Mesendoderm (in vitro differentiated cells): ENCODE results near the gene KLHL5.

ENCODE experiments used
- DNase-seq: peaks from one replicate; pipeline ENCODE4 v3.0.0; 2013
- H2AK5ac ChIP-seq: 2 replicates; pipeline ENCODE4 v1.6.1; 2013; ENCODE audit warnings: low read length, inconsistent platforms
- H2BK120ac ChIP-seq: 2 replicates; pipeline ENCODE4 v1.6.1; 2013; ENCODE audit warnings: low read depth, mild to moderate bottlenecking, low read length, moderate library complexity, mixed read lengths
- H2BK15ac ChIP-seq: replicated peaks from 2 replicates; pipeline ENCODE4 v1.6.1; 2013; ENCODE audit warnings: low read depth, mild to moderate bottlenecking, moderate library complexity
- H2BK5ac ChIP-seq: 2 replicates; pipeline ENCODE4 v1.6.1; 2013; ENCODE audit warnings: low read length, inconsistent platforms
- H3K18ac ChIP-seq: 2 replicates; pipeline ENCODE4 v1.6.1; 2013; ENCODE audit warnings: mild to moderate bottlenecking, low read length, mixed read lengths
- H3K23ac ChIP-seq: one replicate; pipeline ENCODE4 v1.6.1; 2013; ENCODE audit warnings: low read length
- H3K27ac ChIP-seq: 2 replicates; pipeline ENCODE4 v1.5.1; 2013; ENCODE audit warnings: low read depth, mild to moderate bottlenecking, inconsistent platforms, low read length, moderate library complexity
- H3K27me3 ChIP-seq: 2 replicates; pipeline ENCODE4 v1.6.1; 2013; ENCODE audit warnings: low read length, control low read depth, mild to moderate bottlenecking, inconsistent platforms; ENCODE audit not compliant: insufficient read depth, poor library complexity
- H3K36me3 ChIP-seq: 2 replicates; pipeline ENCODE4 v1.6.1; 2013; ENCODE audit warnings: low read length, inconsistent platforms; ENCODE audit not compliant: control insufficient read depth, insufficient read depth
- H3K4ac ChIP-seq: one replicate; pipeline ENCODE4 v1.6.1; 2013; ENCODE audit warnings: low read depth, mild to moderate bottlenecking, low read length, moderate library complexity
- H3K4me1 ChIP-seq: 2 replicates; pipeline ENCODE4 v1.6.1; 2013; ENCODE audit warnings: low read depth, low read length, inconsistent platforms; ENCODE audit not compliant: control insufficient read depth
- H3K4me2 ChIP-seq: 2 replicates; pipeline ENCODE4 v1.6.1; 2013; ENCODE audit warnings: low read length
- H3K4me3 ChIP-seq: 2 replicates; pipeline ENCODE4 v1.5.1; 2013; ENCODE audit warnings: mild to moderate bottlenecking, low read length
- H3K56ac ChIP-seq: one replicate; pipeline ENCODE4 v1.6.1; 2013; ENCODE audit warnings: low read length
- H3K79me1 ChIP-seq: 2 replicates; pipeline ENCODE4 v1.6.1; 2013; ENCODE audit warnings: low read length, inconsistent platforms
- H3K79me2 ChIP-seq: 2 replicates; pipeline ENCODE4 v1.6.1; 2013; ENCODE audit warnings: mild to moderate bottlenecking, low read length; ENCODE audit not compliant: control insufficient read depth, insufficient read depth
- H3K9ac ChIP-seq: 2 replicates; pipeline ENCODE4 v1.6.1; 2013; ENCODE audit warnings: low read length, inconsistent platforms
- H4K5ac ChIP-seq: one replicate; pipeline ENCODE4 v1.6.1; 2013; ENCODE audit warnings: low read length
- H4K8ac ChIP-seq: one replicate; pipeline ENCODE4 v1.6.1; 2013; ENCODE audit warnings: low read depth, mild to moderate bottlenecking, control low read depth, low read length, moderate library complexity
- WGBS: extraction: QIAGEN DNeasy Blood & Tissue Kit; methylation state at CpG from one replicate; pipeline ENCODE4 v1.1.7; 2013; ENCODE audit warnings: low lambda C conversion rate, missing lambda C conversion rate; ENCODE audit not compliant: insufficient coverage; ENCODE audit errors: extremely low coverage; 5-methylcytosine and 5-hydroxymethylcytosine counted together

Gene KLHL5

DNA sequence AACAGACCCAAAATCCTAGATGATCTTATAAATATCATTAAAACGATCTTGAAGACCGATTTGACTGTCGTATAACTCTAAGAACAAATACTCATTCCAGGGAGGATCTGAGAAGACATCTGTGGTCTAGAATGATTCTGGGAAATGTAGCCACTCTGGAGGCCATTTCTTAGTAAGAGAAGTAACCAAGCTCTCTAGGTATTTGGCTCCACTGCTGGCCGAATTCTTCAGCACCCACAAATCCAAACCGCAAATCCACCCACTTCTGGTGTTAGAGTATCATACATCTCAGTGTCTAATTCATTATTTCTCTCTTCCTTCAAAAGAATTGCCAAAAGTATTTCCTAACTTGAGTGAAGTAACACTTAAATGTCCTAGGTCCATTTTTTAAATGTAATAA lies 23.9 kb downstream of the KLHL5 start:
- no peak overlapping the region for H3K56ac ChIP-seq
- no peaks in the 10 kb centered on the region for H3K27me3 ChIP-seq
- H2BK120ac ChIP-seq: no peak overlapping the region
- H2BK15ac ChIP-seq: no peak overlapping the region
- no CpG with 5 or more reads among the region's 5 CpGs for WGBS
- H3K9ac ChIP-seq: no peak overlapping the region
- H3K27ac ChIP-seq: no peak overlapping the region
- no peak overlapping the region for H3K4ac ChIP-seq
- no peaks in the 10 kb centered on the region for H3K36me3 ChIP-seq
- H3K23ac ChIP-seq: no peak overlapping the region
- no peak overlapping the region for H2AK5ac ChIP-seq
- H3K79me1 ChIP-seq: no peaks in the 10 kb centered on the region
- no peak overlapping the region for H4K8ac ChIP-seq
- H3K4me3 ChIP-seq: no peak overlapping the region
- no peak overlapping the region for H3K18ac ChIP-seq
- H2BK5ac ChIP-seq: no peak overlapping the region
- no peaks in the 10 kb centered on the region for H3K79me2 ChIP-seq
- H3K4me2 ChIP-seq: no peak overlapping the region
- H4K5ac ChIP-seq: no peak overlapping the region
- H3K4me1 ChIP-seq: no peaks in the 10 kb centered on the region
- no peak for DNase-seq

DNA sequence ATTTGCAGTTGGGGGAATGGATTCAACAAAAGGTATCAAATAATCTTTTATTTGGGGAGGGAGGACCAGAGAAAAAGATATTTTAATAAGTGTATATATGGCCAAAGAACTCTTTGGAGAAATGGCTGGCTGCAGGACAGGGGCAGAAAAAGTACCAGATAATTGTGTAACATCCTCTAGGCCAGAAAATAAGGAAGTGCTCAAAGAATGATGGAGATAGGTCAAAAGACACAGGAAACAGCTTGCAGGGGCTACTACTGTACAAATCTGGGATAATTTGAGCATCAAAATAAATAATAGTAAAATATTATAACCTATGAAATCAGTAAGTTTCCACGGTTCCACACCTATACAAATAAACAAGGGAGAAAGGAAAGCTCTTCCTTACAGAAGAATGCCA lies 34.8 kb downstream of the KLHL5 start:
- H4K5ac ChIP-seq: no peak overlapping the region
- H2BK15ac ChIP-seq: no peak overlapping the region
- no peak for DNase-seq
- H3K79me1 ChIP-seq: no peaks in the 10 kb centered on the region
- H2AK5ac ChIP-seq: no peak overlapping the region
- no peak overlapping the region for H3K9ac ChIP-seq
- no peak overlapping the region for H3K56ac ChIP-seq
- H3K27ac ChIP-seq: no peak overlapping the region
- H3K27me3 ChIP-seq: no peaks in the 10 kb centered on the region
- H3K18ac ChIP-seq: no peak overlapping the region
- no peak overlapping the region for H3K23ac ChIP-seq
- H3K4ac ChIP-seq: no peak overlapping the region
- H3K4me3 ChIP-seq: no peak overlapping the region
- no peaks in the 10 kb centered on the region for H3K4me1 ChIP-seq
- no peaks in the 10 kb centered on the region for H3K79me2 ChIP-seq
- no peak overlapping the region for H4K8ac ChIP-seq
- no peak overlapping the region for H2BK120ac ChIP-seq
- WGBS: no CpG with 5 or more reads among the region's 1 CpG
- H2BK5ac ChIP-seq: no peak overlapping the region
- no peaks in the 10 kb centered on the region for H3K36me3 ChIP-seq
- no peak overlapping the region for H3K4me2 ChIP-seq

DNA sequence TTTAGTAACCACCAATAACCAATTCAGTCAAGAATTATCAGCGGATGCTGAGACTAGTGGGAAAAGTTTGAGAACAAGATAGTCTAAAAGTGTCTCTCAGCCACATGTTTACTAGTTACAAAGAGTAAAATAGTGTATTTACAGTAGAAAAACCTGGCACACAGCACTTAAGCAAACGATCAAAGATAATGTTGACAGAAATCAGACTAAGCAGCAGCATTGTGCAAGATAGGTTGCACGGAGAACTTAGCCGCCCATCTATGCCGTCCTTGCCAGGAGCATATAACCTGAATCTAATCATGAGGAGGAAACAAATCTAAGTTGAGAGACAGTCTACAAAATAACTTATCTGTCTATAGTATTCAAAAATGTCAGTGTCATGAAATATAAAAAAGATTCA lies 35.3 kb downstream of the KLHL5 start:
- no peak overlapping the region for H3K23ac ChIP-seq
- H3K9ac ChIP-seq: no peak overlapping the region
- no peak overlapping the region for H2BK120ac ChIP-seq
- H2BK15ac ChIP-seq: no peak overlapping the region
- no peak for DNase-seq
- H4K5ac ChIP-seq: no peak overlapping the region
- no peak overlapping the region for H3K4ac ChIP-seq
- H2BK5ac ChIP-seq: no peak overlapping the region
- WGBS: no CpG with 5 or more reads among the region's 5 CpGs
- no peaks in the 10 kb centered on the region for H3K79me1 ChIP-seq
- H3K4me2 ChIP-seq: no peak overlapping the region
- no peaks in the 10 kb centered on the region for H3K4me1 ChIP-seq
- H3K79me2 ChIP-seq: no peaks in the 10 kb centered on the region
- H3K18ac ChIP-seq: no peak overlapping the region
- H3K56ac ChIP-seq: no peak overlapping the region
- H3K4me3 ChIP-seq: no peak overlapping the region
- no peaks in the 10 kb centered on the region for H3K36me3 ChIP-seq
- no peak overlapping the region for H3K27ac ChIP-seq
- no peak overlapping the region for H4K8ac ChIP-seq
- H3K27me3 ChIP-seq: no peaks in the 10 kb centered on the region
- no peak overlapping the region for H2AK5ac ChIP-seq

DNA sequence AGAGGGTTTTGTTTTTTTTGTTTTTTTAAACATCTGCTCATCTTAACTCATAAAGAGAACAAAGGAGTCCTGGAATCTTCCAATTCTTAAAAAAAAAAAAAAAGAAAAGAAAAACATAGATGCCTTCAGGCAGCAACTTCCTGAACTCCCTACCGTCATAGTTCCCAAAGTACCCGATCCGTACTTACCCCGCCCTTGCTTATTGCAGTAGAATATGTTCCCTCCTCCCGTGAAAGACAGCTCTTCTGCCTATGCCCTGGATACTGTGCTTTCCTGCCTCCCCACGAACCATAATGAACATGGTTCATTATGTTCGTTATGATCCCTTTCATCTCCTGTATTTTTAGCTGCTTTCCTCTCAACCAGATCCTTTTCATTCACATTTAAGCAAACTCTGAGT lies 40.3 kb downstream of the KLHL5 start:
- Histone ChIP-seq H3K23ac (no peak overlapping the region), H4K5ac (no peak overlapping the region), H3K9ac (no peak overlapping the region), H2BK120ac (no peak overlapping the region), H3K4me1 (no peaks in the 10 kb centered on the region), H2BK15ac (no peak overlapping the region), H2BK5ac (no peak overlapping the region), H3K27me3 (no peaks in the 10 kb centered on the region), H3K79me1 (no peaks in the 10 kb centered on the region), H3K4me3 (no peak overlapping the region), H3K4ac (no peak overlapping the region), H2AK5ac (no peak overlapping the region), H3K79me2 (no peaks in the 10 kb centered on the region), H3K4me2 (no peak overlapping the region), H3K56ac (no peak overlapping the region), H4K8ac (no peak overlapping the region), H3K27ac (no peak overlapping the region), H3K36me3 (no peaks in the 10 kb centered on the region), H3K18ac (no peak overlapping the region)
- no CpG with 5 or more reads among the region's 7 CpGs for WGBS
- no peak for DNase-seq

DNA sequence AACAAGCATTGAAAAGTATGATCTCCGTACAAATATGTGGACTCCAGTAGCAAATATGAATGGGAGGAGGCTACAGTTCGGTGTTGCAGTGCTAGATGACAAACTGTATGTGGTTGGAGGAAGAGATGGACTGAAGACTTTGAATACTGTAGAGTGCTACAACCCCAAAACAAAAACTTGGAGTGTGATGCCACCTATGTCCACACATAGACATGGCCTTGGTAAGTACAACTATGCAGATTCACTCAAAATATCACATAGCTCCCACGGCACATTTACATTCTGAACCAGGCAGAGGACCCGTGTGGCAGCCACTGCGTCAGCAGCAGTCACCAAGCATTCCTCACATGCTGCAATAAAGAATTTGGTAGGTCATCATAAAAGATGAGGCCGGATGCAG lies 41.3 kb downstream of the KLHL5 start:
- WGBS: no CpG with 5 or more reads among the region's 6 CpGs
- no peaks in the 10 kb centered on the region for H3K36me3 ChIP-seq

DNA sequence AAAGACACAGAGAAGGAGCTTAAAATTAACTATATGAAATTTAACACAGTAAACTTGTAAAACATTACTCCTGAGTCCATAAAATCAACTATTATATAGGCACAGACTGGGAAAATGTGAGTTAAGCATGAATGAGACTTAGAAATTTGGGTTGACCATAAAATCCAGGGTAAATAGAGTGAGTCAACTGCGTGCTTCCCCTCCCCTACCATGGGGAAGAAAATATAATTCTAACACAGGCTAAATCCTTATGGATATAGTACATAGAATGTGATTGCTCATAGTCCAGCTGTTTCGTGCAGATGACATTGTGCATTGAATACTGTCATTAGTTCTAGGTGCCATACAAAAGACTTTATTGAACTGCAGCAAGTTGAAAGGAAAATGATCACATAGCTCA lies 42.2 kb downstream of the KLHL5 start:
- Histone ChIP-seq H3K4me2 (no peak overlapping the region), H3K4me1 (no peaks in the 10 kb centered on the region), H4K5ac (no peak overlapping the region), H3K4ac (no peak overlapping the region), H3K56ac (no peak overlapping the region), H3K18ac (no peak overlapping the region), H3K27me3 (no peaks in the 10 kb centered on the region), H3K79me2 (no peaks in the 10 kb centered on the region), H3K4me3 (no peak overlapping the region), H4K8ac (no peak overlapping the region), H2AK5ac (no peak overlapping the region), H2BK120ac (no peak overlapping the region), H2BK15ac (no peak overlapping the region), H2BK5ac (no peak overlapping the region), H3K79me1 (no peaks in the 10 kb centered on the region), H3K9ac (no peak overlapping the region), H3K36me3 (no peaks in the 10 kb centered on the region), H3K23ac (no peak overlapping the region), H3K27ac (no peak overlapping the region)
- no peak for DNase-seq
- no CpG with 5 or more reads among the region's 2 CpGs for WGBS

More for the DNA sequence above, 41.3 kb downstream of the KLHL5 start:
- Histone ChIP-seq H4K8ac (no peak overlapping the region), H3K79me1 (no peaks in the 10 kb centered on the region), H2BK120ac (no peak overlapping the region), H3K4me2 (no peak overlapping the region), H3K4me1 (no peaks in the 10 kb centered on the region), H2BK5ac (no peak overlapping the region), H3K9ac (no peak overlapping the region), H2AK5ac (no peak overlapping the region), H4K5ac (no peak overlapping the region), H3K27me3 (no peaks in the 10 kb centered on the region), H2BK15ac (no peak overlapping the region), H3K18ac (no peak overlapping the region), H3K56ac (no peak overlapping the region), H3K4me3 (no peak overlapping the region), H3K79me2 (no peaks in the 10 kb centered on the region), H3K27ac (no peak overlapping the region), H3K23ac (no peak overlapping the region), H3K4ac (no peak overlapping the region)
- DNase-seq: no peak
